Chondrocyte (in vitro differentiated cells): ENCODE measurements around the gene NR6A1. TPM values are rescaled to one million over a fixed set of nuclear protein-coding genes. Genes with fewer than 3 reads are reported as not detected.

Experiments
- DNase-seq: peaks from one replicate; pipeline ENCODE4 v3.0.0; 2021; ENCODE audit warnings: mixed read lengths, low spot score
- H3K27ac Mint-ChIP-seq: one replicate; pipeline ENCODE4 v1.8.0; 2021; ENCODE audit warnings: mild to moderate bottlenecking, moderate library complexity, mixed read lengths; ENCODE audit not compliant: unreplicated experiment
- H3K27me3 Mint-ChIP-seq: 2 replicates; pipeline ENCODE4 v1.8.0; 2021; ENCODE audit warnings: low read depth, mixed read lengths
- H3K36me3 Mint-ChIP-seq: 2 replicates; pipeline ENCODE4 v1.8.0; 2021; ENCODE audit warnings: low read depth, mixed read lengths
- H3K4me1 Mint-ChIP-seq: 2 replicates; pipeline ENCODE4 v1.8.0; 2021; ENCODE audit warnings: low read depth, mild to moderate bottlenecking, mixed read lengths
- H3K4me3 Mint-ChIP-seq: one replicate; pipeline ENCODE4 v1.8.0; 2021; ENCODE audit warnings: mild to moderate bottlenecking, moderate library complexity, mixed read lengths; ENCODE audit not compliant: unreplicated experiment
- H3K9me3 Mint-ChIP-seq: 2 replicates; pipeline ENCODE4 v1.8.0; 2021; ENCODE audit warnings: low read depth, mixed read lengths
- CTCF ChIP-seq: fragments of 200-600 bp; sonication (generic); IDR thresholded peaks from 2 replicates; pipeline ENCODE4 v1.5.0; 2021; ENCODE audit warnings: antibody characterized with exemption, mild to moderate bottlenecking, moderate library complexity
- total RNA-seq: library from RNA; stranded (reverse); gene quantifications from 3 replicates; pipeline ENCODE4 v1.2.1, GENCODE V29; 2021

NR6A1 gene
- total RNA-seq, 1 donor from 2014 or later: 0.77 TPM

- Mint-ChIP-seq H3K36me3 (peaks cover 1% of the 10 kb centered on the region), H3K9me3 (no peaks in the 10 kb centered on the region), H3K27me3 (peaks cover 13% of the 10 kb centered on the region), H3K4me3 (no peak overlapping the region), H3K27ac (no peak overlapping the region), H3K4me1 (peaks cover 3% of the 10 kb centered on the region)
- DNase-seq: no peak
- TF ChIP-seq CTCF: no peak
These were observed 297.8 kb downstream of the NR6A1 start for GRCh38 chr9:124473310-124473709.

GRCh38 chr9:124472770-124473169 is 298.3 kb downstream of the NR6A1 start:
- H3K4me1 Mint-ChIP-seq: no peaks in the 10 kb centered on the region
- H3K4me3 Mint-ChIP-seq: no peak overlapping the region
- no peak for TF ChIP-seq CTCF
- H3K27me3 Mint-ChIP-seq: peaks cover 11% of the 10 kb centered on the region
- H3K27ac Mint-ChIP-seq: no peak overlapping the region
- no peak for DNase-seq
- no peaks in the 10 kb centered on the region for H3K9me3 Mint-ChIP-seq
- H3K36me3 Mint-ChIP-seq: peaks cover 1% of the 10 kb centered on the region

GRCh38 chr9:124471761-124472160 is 299.4 kb downstream of the NR6A1 start:
- Mint-ChIP-seq H3K36me3 (peaks cover 1% of the 10 kb centered on the region), H3K4me1 (no peaks in the 10 kb centered on the region), H3K4me3 (no peak overlapping the region), H3K9me3 (no peaks in the 10 kb centered on the region), H3K27me3 (peaks cover 11% of the 10 kb centered on the region), H3K27ac (no peak overlapping the region)
- DNase-seq: no peak
- TF ChIP-seq CTCF: no peak

GRCh38 chr9:124470726-124471125 is 300.4 kb downstream of the NR6A1 start:
- Mint-ChIP-seq H3K4me3 (no peak overlapping the region), H3K36me3 (peaks cover 1% of the 10 kb centered on the region), H3K4me1 (no peaks in the 10 kb centered on the region), H3K27me3 (peaks cover 12% of the 10 kb centered on the region), H3K27ac (no peak overlapping the region), H3K9me3 (no peaks in the 10 kb centered on the region)
- DNase-seq: no peak
- no peak for TF ChIP-seq CTCF

- Mint-ChIP-seq H3K27me3 (peaks cover 14% of the 10 kb centered on the region), H3K27ac (no peak overlapping the region), H3K4me1 (no peaks in the 10 kb centered on the region), H3K4me3 (no peak overlapping the region), H3K36me3 (peaks cover 1% of the 10 kb centered on the region), H3K9me3 (no peaks in the 10 kb centered on the region)
- TF ChIP-seq CTCF: no peak
- no peak for DNase-seq
These were observed 300.8 kb downstream of the NR6A1 start for GRCh38 chr9:124470306-124470705.
